HG02623 (cell line): ENCODE data around the gene TENM4.

Source experiments
- ATAC-seq: cut with Tn5 transposase; IDR thresholded peaks from one replicate; pipeline ENCODE4 v1.9.1; 2021; ENCODE audit warnings: moderate library complexity; ENCODE audit not compliant: unreplicated experiment

TENM4 gene

DNA sequence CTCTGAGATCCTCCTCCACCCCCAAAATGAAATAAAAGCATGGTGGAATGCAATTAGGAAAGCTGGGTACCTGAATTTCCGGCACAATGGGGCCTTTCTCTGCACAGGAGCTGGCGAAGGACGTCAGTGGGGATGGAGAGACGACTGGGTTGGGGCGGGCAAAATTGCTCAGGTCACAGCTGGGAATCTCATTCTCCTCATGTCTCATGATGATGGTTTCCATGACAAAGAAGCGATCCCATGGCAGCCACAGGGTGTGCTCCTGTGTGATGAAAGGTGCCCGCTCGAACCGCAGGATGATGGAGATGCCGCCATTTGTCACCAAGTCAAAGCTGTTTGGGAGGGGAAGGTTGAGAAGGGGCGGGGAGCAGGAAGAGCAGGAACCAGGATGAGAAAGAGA is 708.6 kb downstream of the TENM4 start:
- no peak for ATAC-seq

DNA sequence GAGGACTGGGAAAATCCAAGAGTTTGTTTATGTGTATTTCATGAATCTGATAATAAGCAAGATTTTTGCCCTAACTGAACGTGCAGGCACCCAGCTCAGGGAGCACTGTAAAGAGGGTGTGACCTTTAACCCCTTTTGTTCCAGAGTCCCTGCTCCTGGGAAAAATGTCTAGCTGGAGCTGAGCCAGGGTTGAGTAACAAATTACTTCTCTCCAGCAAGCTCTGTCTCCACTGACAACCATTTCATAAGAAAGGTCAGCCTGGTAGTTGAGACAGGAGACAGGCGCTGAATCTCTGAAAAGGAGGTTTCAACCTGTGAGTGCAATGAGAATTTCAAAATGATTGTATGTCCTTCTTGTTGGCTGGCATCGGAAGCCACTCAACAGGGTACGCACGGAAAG is 709.8 kb downstream of the TENM4 start:
- ATAC-seq, result no peak

DNA sequence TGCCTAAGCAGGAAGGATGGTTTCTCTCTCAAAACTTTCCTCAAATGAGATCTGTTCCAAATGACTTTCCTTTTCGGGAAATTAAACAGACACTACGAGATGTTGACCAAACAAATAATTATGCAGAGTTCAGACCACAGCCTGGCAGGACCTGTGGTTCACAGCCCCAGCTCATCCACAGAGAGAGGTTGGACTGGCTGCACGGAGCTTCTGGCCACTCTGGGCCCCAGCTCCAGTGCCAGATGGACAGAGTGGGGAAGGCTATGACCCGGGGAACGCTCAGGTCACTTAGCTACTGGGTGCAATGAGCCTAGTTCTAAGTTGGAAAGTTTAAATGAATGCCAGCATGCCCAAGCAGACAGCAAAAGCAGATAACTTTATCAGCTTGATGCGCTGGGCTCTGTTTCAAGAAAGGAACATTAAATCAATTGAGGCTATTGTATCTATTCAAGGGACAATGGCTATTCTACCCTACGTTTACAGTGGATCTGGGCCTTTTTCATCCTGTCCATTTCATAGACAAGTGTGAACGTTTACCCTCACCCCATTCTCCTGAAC is 710.5 kb downstream of the TENM4 start:
- ATAC-seq, result no peak

DNA sequence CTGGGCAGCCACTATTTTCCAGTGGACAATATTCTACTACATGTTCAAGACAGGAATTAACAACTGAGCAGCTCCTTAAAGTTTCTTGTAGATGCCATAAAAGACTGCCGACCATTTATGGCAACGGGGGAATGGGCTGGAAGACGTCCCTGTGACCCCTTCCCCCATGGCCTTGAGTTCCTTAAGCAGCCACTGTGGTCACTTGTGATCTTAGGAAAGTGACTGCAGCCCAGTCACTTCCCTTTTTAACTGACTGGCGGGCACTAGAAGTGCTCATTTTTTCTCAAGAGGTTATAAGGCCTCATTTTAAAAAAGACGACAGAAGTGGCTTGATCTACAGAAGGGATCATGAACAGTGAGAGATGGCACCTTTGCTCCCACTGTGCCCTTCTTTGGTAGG is 713.0 kb downstream of the TENM4 start:
- ATAC-seq, result no peak

DNA sequence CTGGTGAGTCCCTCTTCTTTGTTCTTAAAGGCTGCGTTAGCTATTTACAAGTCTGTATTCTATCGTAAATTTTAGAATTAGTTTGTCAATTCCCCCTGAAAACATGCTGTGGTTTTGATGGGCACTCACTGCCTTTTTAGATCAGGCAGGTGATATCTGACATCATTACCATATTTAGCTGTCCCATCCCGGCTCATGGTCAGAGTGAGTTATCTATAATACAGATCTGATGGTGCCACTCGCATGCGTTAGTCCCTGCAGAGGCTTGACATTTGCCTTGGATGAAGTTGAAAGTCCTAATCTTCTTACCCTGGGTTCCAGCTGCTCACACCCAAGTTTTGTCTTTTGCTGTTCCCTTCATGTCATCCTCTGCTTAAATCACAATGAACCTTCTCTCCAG is 715.6 kb downstream of the TENM4 start:
- ATAC-seq, result no peak

DNA sequence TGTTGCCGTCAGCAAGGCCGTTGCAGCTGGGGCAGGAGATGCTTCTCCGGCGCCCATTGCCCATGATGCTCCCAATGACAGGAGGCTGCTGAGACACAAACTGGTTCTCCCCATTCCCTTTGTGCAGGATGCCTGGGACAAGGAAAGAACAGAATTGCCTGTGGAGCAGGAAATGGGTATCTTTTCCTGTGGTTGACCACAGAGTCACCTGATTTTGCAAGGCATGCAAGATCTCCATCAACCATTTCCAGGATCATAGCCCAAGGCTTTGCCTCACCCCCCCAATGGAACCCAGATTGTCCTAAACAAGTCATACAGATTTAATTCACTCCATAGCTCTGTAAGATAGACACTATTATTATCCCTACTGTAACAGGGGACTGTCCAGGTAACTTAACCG is 718.0 kb downstream of the TENM4 start:
- ATAC-seq, result no peak

DNA sequence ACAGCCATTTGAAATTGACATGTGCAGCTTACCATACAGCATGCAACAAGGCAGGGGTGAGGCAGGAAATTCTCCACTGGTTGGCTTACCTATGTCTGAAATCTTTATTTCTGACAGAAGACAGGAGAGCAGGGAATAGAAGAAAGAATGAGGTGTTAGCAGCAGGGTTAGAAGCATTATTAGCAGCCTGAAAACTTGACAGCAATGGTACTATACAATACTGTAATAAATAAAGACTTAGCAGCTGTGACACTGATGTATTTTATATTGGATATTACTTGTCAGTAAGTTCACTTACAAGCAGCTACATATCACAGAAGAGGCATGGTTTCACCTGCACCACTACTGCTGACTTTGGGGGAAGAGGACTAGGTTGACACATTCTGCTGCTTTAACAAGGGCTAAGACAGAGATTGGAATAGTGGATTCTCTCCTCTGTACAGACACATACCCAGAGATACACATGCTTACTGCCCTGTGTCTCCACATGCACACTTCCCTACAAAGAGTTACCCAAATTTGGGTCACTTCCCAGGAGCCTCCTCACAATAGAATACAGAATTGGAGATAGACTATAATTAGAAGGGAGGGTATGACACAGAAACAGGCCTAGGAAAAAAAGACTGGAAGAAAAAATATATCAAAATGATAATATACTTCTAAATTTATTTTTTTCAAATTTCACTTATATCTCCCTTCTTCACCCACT is 720.4 kb downstream of the TENM4 start:
- ATAC-seq, result no peak

DNA sequence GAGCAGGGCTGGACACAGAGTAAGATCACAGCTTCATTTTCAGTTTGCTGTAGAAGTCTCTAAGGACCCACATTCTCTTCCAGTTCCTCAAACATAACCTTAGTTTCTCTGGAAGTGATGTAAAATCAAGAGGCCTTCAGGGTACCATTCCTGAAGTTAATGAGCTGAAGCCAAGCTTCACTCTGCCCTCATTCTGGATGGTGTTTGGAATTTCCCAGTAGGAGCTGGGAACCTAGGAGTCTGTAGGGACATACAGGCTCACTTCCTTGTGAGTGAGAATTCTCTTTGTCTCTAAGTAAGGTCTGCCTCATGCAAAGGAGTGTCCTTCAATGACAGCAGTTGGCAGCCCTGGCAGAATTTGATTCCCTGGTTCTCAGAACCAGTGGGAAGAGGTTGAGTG is 723.8 kb downstream of the TENM4 start:
- ATAC-seq, result no peak

DNA sequence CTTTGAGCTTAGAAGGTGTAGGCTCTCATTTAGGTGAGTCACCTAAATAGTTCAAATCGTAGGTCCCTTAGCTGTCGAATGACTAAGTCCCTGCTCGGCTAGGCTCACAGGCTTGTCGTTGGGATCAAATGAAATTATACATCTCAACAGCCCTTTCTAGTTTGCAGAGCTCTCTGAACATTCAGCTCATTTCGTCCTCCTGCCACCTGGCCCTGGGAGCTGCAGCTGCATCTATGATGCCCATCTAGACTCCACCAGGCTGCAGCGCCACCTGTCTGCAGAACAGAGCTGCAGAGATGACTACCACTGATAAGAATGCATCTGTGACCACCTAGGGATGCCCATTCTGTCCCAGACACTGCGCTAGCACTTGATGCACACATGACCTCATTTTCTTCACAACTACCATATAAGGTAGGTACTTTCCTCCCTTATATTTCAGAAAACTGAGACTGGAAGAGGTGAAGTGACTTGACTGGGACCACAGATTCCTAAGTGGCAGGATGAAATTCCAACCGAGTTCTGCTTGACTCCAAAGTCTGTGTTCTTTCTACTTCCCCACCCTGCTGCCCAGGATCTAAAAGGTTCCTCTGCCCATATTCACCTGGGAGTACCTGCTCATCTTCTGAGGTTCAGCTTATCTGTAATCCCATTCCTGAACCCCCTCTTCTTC is 725.1 kb downstream of the TENM4 start:
- ATAC-seq, result no peak

DNA sequence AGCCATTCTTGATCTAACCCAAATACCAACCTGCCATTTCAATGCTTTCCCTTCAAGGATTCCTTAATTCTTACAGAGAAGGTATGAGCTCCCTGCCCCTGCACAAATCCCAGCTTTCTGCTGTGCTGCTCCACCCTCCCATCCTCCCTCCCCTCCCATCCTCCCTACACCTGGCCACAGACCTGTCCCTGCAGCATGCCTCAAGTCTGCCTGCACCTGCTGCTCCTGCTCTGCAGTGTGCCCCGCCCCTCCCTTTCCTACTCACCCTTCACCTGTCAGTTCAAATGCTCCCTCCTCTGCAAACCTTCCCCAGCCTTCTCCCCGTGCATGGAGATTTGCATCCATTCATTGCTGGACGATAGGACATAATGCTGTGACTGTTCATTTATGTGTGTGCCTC is 726.3 kb downstream of the TENM4 start:
- ATAC-seq, result no peak

DNA sequence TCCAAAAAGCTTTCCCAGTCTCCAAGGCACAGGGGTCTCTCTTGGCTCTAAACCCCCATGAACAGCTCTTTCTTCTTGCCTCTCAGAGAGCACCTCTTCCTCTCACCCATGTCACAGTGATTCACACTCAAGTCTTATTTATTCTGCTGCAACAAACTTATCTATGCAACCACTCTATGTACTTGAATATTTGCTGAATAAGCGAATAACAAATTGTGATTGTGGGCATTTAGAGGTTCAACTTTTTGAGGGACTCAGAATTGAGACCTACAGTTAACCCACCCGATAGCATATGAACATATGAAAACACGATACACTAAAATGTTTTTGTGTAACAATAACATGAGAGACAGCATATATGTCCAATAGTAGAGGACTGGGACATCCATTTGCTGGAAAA is 729.1 kb downstream of the TENM4 start:
- no peak for ATAC-seq

DNA sequence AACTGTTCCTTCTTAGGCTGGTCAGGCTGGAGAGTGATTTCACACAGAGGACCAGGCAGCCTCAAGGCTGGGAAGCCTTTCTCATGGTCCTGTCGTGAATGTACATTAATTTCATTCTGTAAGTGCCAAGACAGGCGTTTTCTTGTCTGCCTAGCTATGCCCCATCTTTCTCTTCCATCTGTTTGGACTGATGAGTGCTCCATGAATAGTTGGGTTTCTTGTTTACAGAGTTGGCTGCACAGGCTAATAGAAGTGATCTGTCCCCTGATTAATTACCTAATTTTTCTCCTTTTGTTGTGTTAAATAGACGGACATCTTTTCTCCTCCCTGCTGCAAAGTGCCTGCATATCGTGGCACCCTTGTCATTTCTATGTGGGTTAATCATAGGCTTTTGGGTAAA is 730.4 kb downstream of the TENM4 start:
- ATAC-seq, result no peak

DNA sequence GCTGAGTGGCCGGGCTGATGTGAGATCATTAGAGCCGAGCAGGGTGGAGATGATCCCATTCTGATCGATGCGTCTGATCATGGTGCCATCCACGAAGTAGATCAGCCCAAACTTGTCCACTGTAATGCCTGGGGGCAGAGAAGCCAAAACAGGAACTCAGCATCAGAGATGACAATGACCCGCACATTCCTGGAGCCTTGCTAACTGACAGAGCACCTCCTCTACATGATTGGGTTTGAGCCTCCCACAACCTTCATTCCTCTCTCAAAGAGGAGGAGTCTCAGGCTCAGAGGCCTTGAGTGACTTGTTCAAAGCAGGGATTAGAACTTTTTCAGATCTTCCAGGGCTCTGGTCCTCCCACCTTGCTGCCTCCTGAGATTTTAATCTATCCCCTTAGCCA is 732.4 kb downstream of the TENM4 start:
- no peak for ATAC-seq

DNA sequence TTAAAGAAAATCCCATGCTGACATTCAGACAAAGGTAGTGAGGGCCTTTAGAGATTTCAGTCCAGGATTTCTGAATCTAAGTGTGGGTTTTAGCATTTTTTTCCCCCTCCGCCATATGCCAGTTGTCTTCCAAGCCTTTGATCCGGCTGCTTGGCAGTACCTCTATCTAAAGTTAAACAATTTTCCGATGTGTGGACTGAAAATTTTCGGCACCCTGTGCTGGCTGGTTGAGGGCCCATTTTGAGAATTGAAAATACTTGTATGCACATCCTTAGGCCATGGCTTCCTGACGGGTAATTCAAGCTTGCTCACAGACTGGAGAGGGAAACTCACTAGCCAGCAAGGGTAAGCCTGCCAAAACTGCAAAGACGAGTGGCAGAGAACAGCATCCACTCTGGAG is 734.3 kb downstream of the TENM4 start:
- ATAC-seq, result no peak

DNA sequence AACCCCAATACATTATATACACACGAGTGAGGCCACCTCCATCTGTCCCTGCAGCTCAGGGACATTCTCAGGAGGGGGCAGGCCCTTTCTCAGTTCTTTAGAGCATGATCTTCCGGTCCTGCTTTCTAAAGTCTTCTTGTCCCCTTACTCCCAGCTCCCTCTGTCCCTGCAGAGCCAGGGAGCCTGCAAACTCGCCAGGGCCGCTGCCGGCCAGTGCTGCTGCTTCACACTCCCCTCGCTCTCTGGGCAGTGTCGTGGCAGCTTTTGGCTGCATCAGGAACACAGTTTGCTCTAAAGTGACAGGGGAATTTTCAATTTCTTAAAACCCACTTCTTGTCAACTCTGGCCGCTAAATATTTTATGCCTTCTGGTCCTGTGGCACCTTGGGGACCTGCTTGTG is 736.0 kb downstream of the TENM4 start:
- ATAC-seq, result no peak

DNA sequence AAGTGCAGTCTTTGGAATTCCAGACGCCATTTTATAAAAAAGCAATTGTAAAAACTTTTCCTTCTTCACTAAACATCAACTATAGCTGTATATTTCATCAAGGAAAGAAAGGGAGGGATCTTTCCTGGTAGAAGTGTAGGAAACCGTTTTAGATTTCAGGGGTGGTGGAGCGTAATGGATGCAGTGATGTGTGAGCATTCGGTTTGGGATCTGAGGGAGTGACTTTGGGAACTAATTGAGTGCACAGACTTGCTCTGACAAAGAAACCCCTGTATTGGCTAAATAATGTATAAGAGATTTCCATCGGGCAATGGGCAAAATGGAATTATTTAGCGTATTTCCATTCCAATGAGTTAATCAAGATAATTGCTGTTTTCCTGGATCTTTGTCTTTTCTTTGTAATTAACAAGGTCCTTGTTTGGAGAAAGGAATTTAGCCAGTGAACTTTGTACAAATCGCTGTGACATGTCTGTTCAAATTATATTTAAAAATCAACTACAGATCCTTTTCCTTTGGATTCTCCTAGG is 741.2 kb downstream of the TENM4 start:
- ATAC-seq, result no peak

DNA sequence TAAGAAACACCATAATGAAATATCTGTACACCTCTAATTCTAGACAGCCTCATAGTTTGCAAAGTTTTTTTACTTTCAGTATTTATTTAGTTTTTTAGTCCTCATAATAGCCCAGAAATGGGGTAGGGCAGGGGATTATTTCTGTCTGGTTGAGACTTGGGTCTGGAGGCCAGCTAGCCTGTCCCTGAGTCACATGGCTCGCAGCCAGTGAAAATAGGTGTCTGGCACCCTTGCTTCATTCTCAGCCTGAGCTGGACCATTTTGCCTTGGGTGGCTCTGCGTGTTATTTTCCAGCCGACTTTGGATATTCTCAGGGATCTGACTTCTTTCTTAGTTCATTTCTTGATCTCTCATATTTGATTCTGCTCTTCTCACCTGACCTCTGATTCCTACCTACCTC is 742.2 kb downstream of the TENM4 start:
- no peak for ATAC-seq

DNA sequence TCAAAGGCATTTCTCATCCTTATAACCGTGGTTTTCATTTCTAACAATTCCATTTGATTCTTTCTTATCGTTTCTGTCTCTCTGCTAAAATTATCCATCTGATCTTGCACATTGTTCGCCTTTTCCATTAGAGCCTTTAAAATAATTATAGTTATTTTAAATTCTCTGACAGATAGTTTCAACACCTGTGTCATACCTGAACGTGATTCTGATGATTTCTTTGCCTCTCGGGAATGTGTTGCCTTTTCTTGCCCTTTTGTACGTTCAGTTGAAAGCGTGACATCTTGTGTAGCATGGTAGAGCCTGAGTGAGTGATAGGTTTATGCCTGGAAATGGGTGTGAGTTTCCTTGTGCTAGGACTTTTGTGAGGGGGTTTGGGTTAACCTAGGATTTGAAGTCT is 744.7 kb downstream of the TENM4 start:
- no peak for ATAC-seq

DNA sequence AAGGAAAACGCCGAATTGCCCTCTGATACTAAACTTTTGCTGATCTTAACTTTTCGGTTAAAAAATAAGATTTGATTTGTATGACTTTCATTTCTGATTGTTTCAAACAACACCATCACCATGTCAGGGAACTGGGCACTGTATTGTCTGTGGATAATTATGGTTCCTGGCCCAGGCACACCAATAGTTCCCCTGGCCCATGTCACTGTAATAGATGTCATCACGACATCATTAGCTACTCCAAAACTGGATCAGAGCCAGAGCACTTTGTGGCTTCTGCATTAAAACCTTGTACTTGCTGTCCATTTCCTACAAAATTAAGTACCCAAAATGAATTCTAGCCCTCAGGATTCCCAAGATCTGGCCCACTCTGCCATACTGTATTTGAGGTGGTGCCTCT is 746.7 kb downstream of the TENM4 start:
- ATAC-seq, result no peak

DNA sequence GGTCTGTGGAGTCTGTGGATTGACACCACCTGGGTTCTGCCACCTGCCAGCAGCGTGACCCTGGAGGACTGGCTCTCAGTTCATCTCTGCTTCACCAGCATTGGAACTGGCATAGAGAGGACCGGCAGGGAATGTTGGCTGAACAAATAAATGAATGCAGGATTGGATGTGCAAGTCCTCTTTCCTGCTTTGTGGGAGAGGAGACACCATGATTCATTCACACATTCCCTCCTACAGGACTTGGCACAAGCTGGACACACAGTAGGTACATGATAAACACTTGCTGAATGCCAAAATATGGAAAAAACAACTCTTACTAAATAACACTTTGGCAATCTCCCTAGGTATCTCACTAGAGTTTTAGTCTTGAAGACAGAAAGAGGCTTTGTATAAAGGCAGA is 749.6 kb downstream of the TENM4 start:
- no peak for ATAC-seq

DNA sequence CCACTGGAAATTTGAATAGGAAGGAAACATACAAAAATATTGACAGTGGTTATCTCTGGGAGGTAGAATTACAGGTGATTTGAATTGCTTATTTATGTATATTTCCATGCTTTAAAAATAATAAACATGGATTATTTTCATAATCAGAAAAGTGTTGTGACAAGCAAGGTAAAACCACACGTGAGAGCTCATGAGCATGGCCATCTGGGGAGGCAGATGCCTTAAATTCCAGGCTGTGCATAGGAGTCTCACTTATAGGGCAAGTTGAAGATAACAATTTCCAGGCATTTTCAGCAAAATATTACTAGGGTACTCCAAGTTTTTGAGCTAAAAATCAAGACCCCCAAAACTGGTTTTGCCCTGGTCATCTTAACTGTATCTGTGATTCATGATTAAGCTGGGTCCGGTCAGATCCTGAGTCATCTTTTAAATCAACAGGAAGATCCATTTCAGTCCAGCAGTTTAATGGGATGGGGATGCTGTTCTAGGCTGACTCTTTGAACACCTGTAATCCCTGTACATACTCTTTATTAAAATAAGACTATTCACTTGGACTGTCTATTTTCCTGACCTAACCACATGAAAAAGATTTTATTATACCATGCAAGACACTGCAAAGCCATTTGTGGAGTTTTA is 750.4 kb downstream of the TENM4 start:
- no peak for ATAC-seq

DNA sequence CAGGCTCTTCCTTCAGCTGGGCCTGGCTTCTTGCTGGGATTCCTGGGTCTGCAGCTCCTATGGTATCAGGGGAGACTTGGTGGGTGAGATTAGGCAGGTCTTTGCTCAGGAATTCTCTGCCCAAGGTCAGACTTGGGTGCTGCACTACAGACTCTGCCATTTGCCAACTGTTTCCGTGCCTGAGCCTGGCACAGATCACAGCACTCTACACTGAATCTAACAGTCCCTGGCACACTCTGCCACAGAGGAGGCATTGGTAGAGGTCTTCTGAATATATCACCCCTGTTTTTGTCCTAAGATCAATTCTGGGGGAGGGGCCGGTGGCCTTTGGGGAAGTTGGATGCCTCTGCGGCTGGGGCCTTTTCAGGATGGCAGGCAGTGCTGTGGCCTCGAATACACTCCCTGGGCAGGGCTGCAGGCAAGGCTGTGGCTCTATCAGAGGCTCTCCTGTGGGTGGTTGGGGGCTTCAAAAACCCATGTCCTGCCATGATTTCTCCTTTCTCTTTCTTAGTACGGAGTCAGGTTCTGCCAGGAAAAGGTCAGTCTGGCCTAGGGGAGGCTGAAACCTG is 751.2 kb downstream of the TENM4 start:
- ATAC-seq, result no peak
